ENCODE results near the gene BBX. TPM values are rescaled to one million over a fixed set of nuclear protein-coding genes. Genes with fewer than 3 reads are reported as not detected.

Gene BBX
- total RNA-seq, 2 donors from 2014 or later = 94.7 to 226 TPM

GRCh38 chr3:107837895-107838612 is 315.3 kb downstream of the BBX start:
- intact Hi-C loops (cut with DNase I) = no loop called here
- WGBS = 84% methylated on average over 5 of the region's 5 CpGs
- Histone ChIP-seq H3K27me3 (replicated peaks; ENCODE audit: insufficient read depth) (no peaks in the 10 kb centered on the region), H3K4me1 (replicated peaks) (no peaks in the 10 kb centered on the region), H3K4me3 (no peak overlapping the region), H3K27ac (no peak overlapping the region), H3K36me3 (no peaks in the 10 kb centered on the region), H3K9me3 (no peaks in the 10 kb centered on the region)
- DNase-seq (ENCODE audit: low spot score) = no peak
- TF ChIP-seq CTCF (IDR thresholded peaks at IDR 0.05) (no peak), POLR2AphosphoS5 (IDR thresholded peaks at IDR 0.05) (no peak), POLR2A (IDR thresholded peaks at IDR 0.05) (no peak)

GRCh38 chr3:107841831-107842230 is 319.1 kb downstream of the BBX start:
- Histone ChIP-seq H3K27ac (no peak overlapping the region), H3K4me1 (replicated peaks) (no peaks in the 10 kb centered on the region), H3K27me3 (replicated peaks; ENCODE audit: insufficient read depth) (no peaks in the 10 kb centered on the region), H3K9me3 (no peaks in the 10 kb centered on the region), H3K36me3 (no peaks in the 10 kb centered on the region), H3K4me3 (no peak overlapping the region)
- DNase-seq (ENCODE audit: low spot score) = no peak
- TF ChIP-seq POLR2AphosphoS5 (IDR thresholded peaks at IDR 0.05) (no peak), CTCF (IDR thresholded peaks at IDR 0.05) (no peak), POLR2A (IDR thresholded peaks at IDR 0.05) (no peak)
- intact Hi-C loops (cut with DNase I) = no loop called here
- 42% methylated on average over 4 of the region's 4 CpGs for WGBS

GRCh38 chr3:107842940-107843339 is 320.2 kb downstream of the BBX start:
- Histone ChIP-seq H3K4me1 (replicated peaks) (no peaks in the 10 kb centered on the region), H3K4me3 (no peak overlapping the region), H3K36me3 (no peaks in the 10 kb centered on the region), H3K27me3 (replicated peaks; ENCODE audit: insufficient read depth) (no peaks in the 10 kb centered on the region), H3K9me3 (no peaks in the 10 kb centered on the region), H3K27ac (no peak overlapping the region)
- WGBS = 94% methylated on average over 8 of the region's 8 CpGs
- intact Hi-C loops (cut with DNase I) = no loop called here
- DNase-seq (ENCODE audit: low spot score) = no peak
- TF ChIP-seq POLR2AphosphoS5 (IDR thresholded peaks at IDR 0.05) (no peak), POLR2A (IDR thresholded peaks at IDR 0.05) (no peak), CTCF (IDR thresholded peaks at IDR 0.05) (no peak)

- Histone ChIP-seq H3K4me1 (replicated peaks) (no peaks in the 10 kb centered on the region), H3K27ac (peak overlapping the region; percentile 16 to 36), H3K9me3 (no peaks in the 10 kb centered on the region), H3K4me3 (peak overlapping the region in 1 of 2 donors; percentile 6), H3K27me3 (replicated peaks; ENCODE audit: insufficient read depth) (no peaks in the 10 kb centered on the region), H3K36me3 (no peaks in the 10 kb centered on the region)
- TF ChIP-seq POLR2AphosphoS5 (IDR thresholded peaks at IDR 0.05) (peak; percentile 16), POLR2A (IDR thresholded peaks at IDR 0.05) (no peak)
- intact Hi-C loops (cut with DNase I) = no loop called here
- peak; percentile 36 for DNase-seq (ENCODE audit: low spot score)
- WGBS = 30% methylated on average over 11 of the region's 11 CpGs
These were observed 322.9 kb downstream of the BBX start for GRCh38 chr3:107845380-107846278.

- intact Hi-C loops (cut with DNase I) = no loop called here
- no peak for TF ChIP-seq POLR2A (IDR thresholded peaks at IDR 0.05)
- TF ChIP-seq CTCF (IDR thresholded peaks at IDR 0.05) = peak; percentile 33 to 66 (median 60)
- TF ChIP-seq POLR2AphosphoS5 (IDR thresholded peaks at IDR 0.05) = peak; percentile 1
- Histone ChIP-seq H3K36me3 (no peaks in the 10 kb centered on the region), H3K9me3 (no peaks in the 10 kb centered on the region), H3K4me3 (no peak overlapping the region), H3K4me1 (replicated peaks) (no peaks in the 10 kb centered on the region), H3K27ac (peak overlapping the region; percentile 1 to 16), H3K27me3 (replicated peaks; ENCODE audit: insufficient read depth) (no peaks in the 10 kb centered on the region)
- WGBS = 43% methylated on average over 10 of the region's 10 CpGs
- peak; percentile 74 for DNase-seq (ENCODE audit: low spot score)
These were observed 323.6 kb downstream of the BBX start for GRCh38 chr3:107846279-107846852.
